K562 (cell line): ENCODE measurements around the gene KEL. TPM values are rescaled to one million over a fixed set of nuclear protein-coding genes. Genes with fewer than 3 reads are reported as not detected.

ENCODE experiments used
- BRF2 ChIP-seq: IDR thresholded peaks from 3 replicates; pipeline ENCODE4 v1.6.1; 2011; ENCODE audit warnings: borderline replicate concordance, mild to moderate bottlenecking; ENCODE audit not compliant: insufficient read length, insufficient read depth
- C11orf30 ChIP-seq: fragments of 450-650 bp; IDR thresholded peaks from 2 replicates; pipeline ENCODE4 v1.6.1; 2016; ENCODE audit warnings: low read depth, mild to moderate bottlenecking
- CCNT2 ChIP-seq: IDR thresholded peaks from 2 replicates; pipeline ENCODE4 v1.6.1; 2011; ENCODE audit warnings: borderline replicate concordance, low read depth, mild to moderate bottlenecking, moderate library complexity, mixed read lengths, low read length; ENCODE audit not compliant: insufficient read length; ENCODE audit errors: extremely low read depth
- DDX20 ChIP-seq: fragments of 450-650 bp; IDR thresholded peaks from 2 replicates; pipeline ENCODE4 v1.6.1; 2016; ENCODE audit warnings: missing genetic modification characterization, low read depth, mild to moderate bottlenecking, missing compliant biosample characterization, moderate library complexity
- ETS2 ChIP-seq: IDR thresholded peaks from 2 replicates; pipeline ENCODE4 v1.6.1; 2016; ENCODE audit warnings: borderline replicate concordance, missing genetic modification characterization, mild to moderate bottlenecking, moderate library complexity, missing compliant biosample characterization; ENCODE audit not compliant: poor library complexity, severe bottlenecking
- FOXP4 ChIP-seq: sonication (generic); formaldehyde crosslinking; IDR thresholded peaks from 2 replicates; pipeline ENCODE4 v1.8.0; 2022; ENCODE audit warnings: mild to moderate bottlenecking, missing genetic modification reagents, borderline replicate concordance
- PCBP2 ChIP-seq: fragments of 200-400 bp; formaldehyde crosslinking; IDR thresholded peaks from 2 replicates; pipeline ENCODE4 v1.6.1; 2018; ENCODE audit warnings: low read length, low read depth, mild to moderate bottlenecking, moderate library complexity; ENCODE audit not compliant: poor library complexity, severe bottlenecking
- PTTG1 ChIP-seq: fragments of 450-650 bp; IDR thresholded peaks from 2 replicates; pipeline ENCODE4 v1.6.1; 2016; ENCODE audit warnings: low read depth, mild to moderate bottlenecking, missing genetic modification characterization, missing compliant biosample characterization
- SP1 ChIP-seq: sonication (generic); formaldehyde crosslinking; IDR thresholded peaks from 2 replicates; pipeline ENCODE4 v1.8.1; 2022; ENCODE audit warnings: mild to moderate bottlenecking, missing genetic modification reagents
- USF1 ChIP-seq: sonication (generic); formaldehyde crosslinking; IDR thresholded peaks from 2 replicates; pipeline ENCODE4 v1.9.0; 2022; ENCODE audit warnings: mild to moderate bottlenecking, missing genetic modification reagents
- ZBTB11 ChIP-seq, 3 experiments: fragments of 200-800 bp in 1 of 3; fragments of 250-450 bp in 1 of 3; fragments of 450-650 bp in 1 of 3; sonication (Bioruptor Pico) in 1 of 3; sonication (Bioruptor generic) in 1 of 3; formaldehyde crosslinking in 1 of 3; IDR thresholded peaks; 2 replicates each; pipeline versions ENCODE4 v1.6.1 to v1.8.0; 2016 to 2022; ENCODE audit warnings: mild to moderate bottlenecking in 2 of 3, missing genetic modification characterization in 2 of 3, missing compliant biosample characterization in 1 of 3, moderate library complexity in 1 of 3
- ZNF212 ChIP-seq: fragments of 450-650 bp; formaldehyde crosslinking; IDR thresholded peaks from 2 replicates; pipeline ENCODE4 v1.4.0; 2020; ENCODE audit warnings: mild to moderate bottlenecking
- ZNF217 ChIP-seq: sonication (generic); formaldehyde crosslinking; IDR thresholded peaks from 2 replicates; pipeline ENCODE4 v1.8.0; 2022; ENCODE audit warnings: mild to moderate bottlenecking, missing genetic modification reagents
- ZNF408 ChIP-seq: fragments of 250-450 bp; sonication (Bioruptor Pico); IDR thresholded peaks from 2 replicates; pipeline ENCODE4 v1.4.0; 2020; ENCODE audit warnings: low read depth, mild to moderate bottlenecking, moderate library complexity
- ZNF551 ChIP-seq: fragments of 250-450 bp; sonication (Bioruptor Pico); IDR thresholded peaks from 2 replicates; pipeline ENCODE4 v1.5.0; 2021; ENCODE audit warnings: mild to moderate bottlenecking, moderate library complexity
- ZNF57 ChIP-seq: fragments of 450-650 bp; formaldehyde crosslinking; IDR thresholded peaks from 2 replicates; pipeline ENCODE4 v1.4.0; 2020; ENCODE audit warnings: mild to moderate bottlenecking, moderate library complexity
- polyA plus RNA-seq, 8 experiments: library from polyadenylated mRNA; depleted of rRNA in 4 of 8; stranded (reverse) in 5 of 8; unstranded in 3 of 8; fragments of >200 nt; fragmentation: Nextera tagmentation in 2 of 8; fragmentation: Illumina TruSeq in 1 of 8; extraction: Ambion mirVana in 2 of 8; extraction: Trizol in 1 of 8; gene quantifications; 2 replicates each; pipeline versions ENCODE4 v1.2.1 to v1.2.3, GENCODE V29; 2011 to 2014; ENCODE audit warnings: inconsistent platforms in 1 of 8, missing spikeins in 1 of 8
- total RNA-seq, 7 experiments: library from RNA; depleted of rRNA in 6 of 7; stranded (reverse); fragments of >200 nt in 6 of 7; fragmentation: Illumina TruSeq in 2 of 7; extraction: Trizol in 2 of 7; gene quantifications; 2 replicates each; pipeline versions ENCODE4 v1.2.1 to v1.2.3, GENCODE V29; 2011 to 2021; ENCODE audit warnings: low replicate concordance in 1 of 7

Gene KEL
- total and polyA plus RNA-seq, 9 of the 15 experiments (the other 6 are each of a cell fraction or from before 2014, with no cell fraction given) = 9.0 to 47.4 (median 22.2) TPM

- TF ChIP-seq ZNF57 (CRISPR knock-in tag) (no peak), DDX20 (tag) (no peak), PCBP2 (no peak), BRF2 (no peak), USF1 (CRISPR knock-in tag) (no peak), ZNF408 (CRISPR knock-in tag) (no peak), ZNF217 (CRISPR knock-in tag) (no peak), PTTG1 (tag) (no peak), ZBTB11 (CRISPR knock-in tag; IDR thresholded peaks at IDR 0.05) (no peak), FOXP4 (CRISPR knock-in tag) (no peak), C11orf30 (no peak), ETS2 (tag) (no peak), ZNF551 (CRISPR knock-in tag) (no peak), SP1 (CRISPR knock-in tag) (no peak), CCNT2 (no peak), ZNF212 (CRISPR knock-in tag) (no peak)
Observed at GRCh38 chr7:142964502-142965246, 2.5 kb upstream of the KEL start (continued).
